HG03066 (cell line): ENCODE data around the gene SMCR8.
"Not testable (repeated sequence)": the region's sequence is repeated elsewhere in the genome, so short reads cannot be mapped to it uniquely, and the experiment has no call there.

Source experiments
- ATAC-seq: cut with Tn5 transposase; IDR thresholded peaks from one replicate; pipeline ENCODE4 v1.9.1; 2021; ENCODE audit warnings: low read depth; ENCODE audit not compliant: unreplicated experiment

SMCR8 gene

DNA sequence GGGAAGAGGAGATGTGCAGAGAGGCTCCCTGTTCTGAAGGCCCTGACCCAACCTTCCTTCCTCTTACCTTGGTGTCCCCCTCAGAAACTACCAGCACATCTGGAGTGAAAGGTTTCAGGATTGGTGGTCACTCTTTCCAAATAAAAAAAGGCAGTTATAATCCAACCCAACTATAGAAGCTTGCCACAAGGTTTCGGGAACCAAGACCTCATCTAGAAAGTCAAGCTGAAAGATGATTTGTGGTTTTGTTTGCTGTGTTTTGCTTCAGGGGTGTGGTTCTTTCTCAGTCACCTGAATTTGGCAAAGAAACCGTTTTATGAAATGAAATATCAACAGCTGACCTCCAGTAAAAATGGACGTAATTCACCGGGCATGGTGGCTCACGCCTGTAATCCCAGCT, 28.9 kb downstream of the SMCR8 start:
- no peak for ATAC-seq

DNA sequence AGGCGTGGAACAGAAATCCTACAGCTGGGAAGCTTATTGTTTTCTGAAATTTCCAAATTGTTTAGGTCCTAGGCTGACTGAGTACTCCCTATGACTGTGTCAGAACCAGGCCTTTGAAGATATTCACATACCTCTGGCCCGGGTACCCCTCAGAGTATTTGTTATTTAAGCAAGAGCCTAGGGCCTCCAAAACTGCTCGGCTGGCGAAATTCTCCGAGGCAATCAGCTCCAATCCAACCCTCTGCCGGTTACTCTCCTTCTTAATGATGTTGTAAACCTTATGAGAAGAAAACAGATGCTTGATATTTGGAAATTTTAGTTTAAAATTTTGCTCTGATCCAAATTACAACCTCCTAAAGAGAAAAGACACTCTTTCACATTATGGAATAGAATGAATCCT, 38.4 kb downstream of the SMCR8 start:
- ATAC-seq = no peak

DNA sequence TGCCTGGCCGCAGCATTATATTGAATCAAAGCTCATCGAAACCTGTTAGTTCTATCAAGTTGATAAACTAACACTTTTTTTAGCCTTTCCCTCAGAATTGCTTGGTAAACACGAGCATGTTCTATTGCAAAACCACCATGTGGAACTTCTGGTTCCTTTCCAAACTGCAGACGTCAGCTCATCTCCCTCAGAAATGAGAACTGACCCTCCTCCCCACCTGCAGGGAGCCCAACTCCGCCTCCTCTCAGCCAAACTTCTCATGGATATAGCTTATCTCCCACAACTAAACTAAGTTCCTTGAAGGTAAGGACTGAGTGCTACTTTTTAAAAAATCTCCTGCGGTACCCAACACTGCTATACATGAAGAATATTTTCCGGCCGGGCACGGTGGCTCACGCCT, 41.5 kb downstream of the SMCR8 start:
- ATAC-seq = no peak

DNA sequence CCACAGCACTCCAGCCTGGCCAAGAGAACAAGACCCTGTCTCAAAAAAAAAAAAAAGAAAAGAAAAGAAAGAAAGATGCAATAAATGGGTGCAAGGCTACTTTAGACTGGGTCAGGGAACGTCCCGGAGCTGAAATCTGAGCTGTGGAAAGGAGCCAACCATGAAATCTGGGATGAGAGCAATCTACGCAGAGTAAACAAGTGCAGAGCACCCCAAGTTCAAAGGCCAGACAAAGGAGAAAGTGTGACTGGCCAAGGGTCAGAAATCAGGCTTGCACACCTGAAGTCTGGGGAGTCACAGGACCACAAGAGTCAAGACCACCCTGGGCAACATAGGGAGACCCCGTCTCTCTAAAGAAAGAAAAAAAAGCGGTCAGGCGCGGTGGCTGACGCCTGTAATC, 45.4 kb downstream of the SMCR8 start:
- no peak for ATAC-seq

DNA sequence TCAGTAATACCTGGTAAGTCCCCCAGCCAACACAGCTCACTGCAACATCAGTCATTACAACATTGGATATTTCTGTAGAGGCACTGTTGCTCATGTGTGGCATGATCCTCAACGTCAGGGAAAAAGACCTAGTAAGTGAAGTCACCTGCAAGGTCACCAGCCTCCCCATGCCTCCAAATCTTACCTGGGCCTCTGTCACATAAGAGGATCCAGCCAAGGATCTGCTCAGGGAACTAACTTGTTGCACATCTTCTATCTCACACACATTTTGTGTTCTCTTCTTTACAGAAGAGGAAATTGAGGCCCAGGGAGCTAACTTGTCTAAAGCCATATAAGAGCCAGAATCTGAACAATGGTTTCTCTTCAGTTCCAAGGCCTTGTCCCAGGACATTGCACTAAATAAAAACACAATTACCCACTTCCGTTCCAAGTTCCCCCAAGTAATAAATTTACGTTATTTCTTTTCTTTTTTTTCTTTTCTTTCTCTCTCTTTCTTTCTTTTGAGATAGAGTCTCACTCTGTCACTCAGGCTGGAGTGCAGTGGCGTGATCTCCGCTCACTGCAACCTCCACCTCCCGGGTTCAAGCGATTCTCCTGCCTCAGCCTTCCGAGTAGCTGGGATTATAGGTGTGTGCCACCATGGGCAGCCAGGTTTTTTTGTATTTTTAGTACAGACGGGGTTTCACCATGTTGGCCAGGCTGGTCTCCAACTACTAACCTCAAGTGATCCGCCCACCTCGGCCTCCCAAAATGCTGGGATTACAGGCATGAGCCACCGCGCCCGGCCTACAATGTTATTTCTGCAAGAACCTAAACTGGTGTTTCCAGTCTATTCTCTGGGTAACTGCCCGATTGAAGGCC, 47.0 kb downstream of the SMCR8 start:
- no peak for ATAC-seq

DNA sequence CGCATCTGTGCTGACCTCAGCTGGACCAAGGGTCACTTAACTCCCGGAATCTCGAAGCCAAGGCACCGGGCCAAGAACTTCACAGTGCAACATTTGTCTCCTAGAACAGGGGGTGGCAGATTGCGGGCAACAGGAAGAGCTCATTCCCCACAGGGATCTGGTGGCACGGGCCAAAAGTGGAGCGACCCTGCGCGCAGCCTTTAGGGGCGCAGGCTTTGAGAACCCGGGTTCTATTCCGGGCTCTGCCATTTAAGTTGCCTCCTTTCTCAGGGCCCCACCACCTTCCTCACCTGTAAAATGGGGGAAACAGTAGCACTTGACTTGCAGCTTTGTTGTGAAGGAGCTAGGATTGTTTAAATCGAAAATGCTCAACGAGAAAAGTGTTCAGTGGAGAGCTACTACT, 47.6 kb downstream of the SMCR8 start:
- ATAC-seq = no peak

DNA sequence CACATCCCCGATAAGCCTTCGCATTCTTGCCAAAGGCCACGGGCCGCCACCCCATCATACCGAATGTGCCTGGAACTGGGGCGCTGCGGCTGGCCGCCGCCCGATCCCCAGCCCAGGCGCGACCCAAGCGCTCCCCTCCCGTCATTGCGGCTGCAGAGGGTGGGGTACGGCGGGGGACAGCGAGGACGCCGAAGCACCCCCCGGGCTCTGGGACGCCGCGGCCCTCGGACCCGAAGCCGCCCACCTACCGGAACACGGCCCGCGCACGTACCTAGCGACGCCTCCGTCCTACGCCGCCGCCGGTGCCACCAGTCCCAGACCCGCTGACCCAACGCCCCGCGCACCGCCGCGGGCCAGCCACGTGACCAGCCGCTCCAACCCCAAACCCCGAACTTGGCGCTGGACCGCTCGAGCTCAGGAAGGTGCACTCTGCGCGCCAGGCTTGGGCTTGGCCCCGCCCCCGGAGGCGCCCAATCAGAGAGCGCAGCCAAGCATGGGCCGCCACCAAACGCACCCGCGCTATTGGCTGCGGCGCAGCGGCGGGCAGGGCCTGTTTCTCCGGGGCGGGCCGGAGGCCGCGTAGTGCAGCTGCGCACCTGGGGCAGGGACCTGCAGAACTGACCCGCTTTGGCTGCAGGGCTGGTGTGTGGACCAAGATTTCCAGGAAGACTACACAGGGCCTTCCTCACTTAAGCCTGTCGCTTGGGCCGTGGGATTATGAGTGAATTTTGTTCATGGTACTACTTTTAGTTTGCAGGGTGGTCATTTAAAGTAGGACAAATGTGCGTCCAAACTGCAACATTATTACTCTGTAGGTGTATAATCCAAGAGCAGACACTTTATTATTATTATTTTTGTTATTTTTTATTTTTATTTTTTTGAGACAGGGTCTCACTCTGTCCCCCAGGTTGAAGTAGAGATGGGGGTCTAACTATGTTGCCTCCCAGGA, 48.3 kb downstream of the SMCR8 start, which contains the start of gene SHMT1:
Gene SHMT1, minus strand, starts transcription at position 450 of the 949 bp plus-strand sequence. CDS start 7,569 bp downstream, outside the sequence.
- peak; percentile 93 for ATAC-seq

DNA sequence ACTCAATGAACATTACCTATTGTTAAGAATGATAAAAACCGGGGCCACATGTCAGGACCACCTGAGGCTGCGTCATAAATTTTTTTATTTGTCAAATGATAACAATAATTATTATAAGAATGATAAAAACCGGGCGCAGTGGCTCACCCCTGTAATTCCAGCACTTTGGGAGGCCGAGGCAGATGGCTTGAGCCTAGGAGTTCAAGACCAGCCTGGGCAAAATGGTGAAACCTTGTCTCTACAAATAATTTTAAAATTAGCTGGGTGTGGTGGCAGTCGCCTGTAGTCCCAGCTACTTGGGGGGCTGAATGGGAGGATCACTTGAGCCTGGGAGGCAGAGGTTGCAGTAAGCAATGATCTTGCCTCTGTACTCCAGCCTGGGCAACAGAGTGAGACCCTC, 49.1 kb downstream of the SMCR8 start:
- no peak for ATAC-seq

DNA sequence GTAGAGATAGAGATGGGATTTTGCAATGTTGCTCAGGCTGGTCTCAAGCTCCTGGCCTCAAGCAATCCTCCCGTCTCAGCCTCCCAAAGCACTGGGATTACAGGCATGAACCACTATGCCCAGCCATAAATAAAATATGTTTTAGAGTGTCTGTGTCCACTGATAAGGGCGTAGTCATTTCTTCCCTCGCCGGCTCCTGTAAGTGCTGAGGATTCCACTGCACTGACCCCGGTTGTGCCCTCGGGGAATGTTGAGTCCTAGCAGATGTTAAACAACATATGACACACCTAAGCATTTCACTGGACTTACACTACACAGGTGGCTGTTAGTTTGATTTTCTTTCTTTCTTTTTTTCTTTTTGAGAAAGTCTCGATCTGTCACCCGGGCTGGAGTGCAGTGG, 53.9 kb downstream of the SMCR8 start:
- ATAC-seq = no peak

DNA sequence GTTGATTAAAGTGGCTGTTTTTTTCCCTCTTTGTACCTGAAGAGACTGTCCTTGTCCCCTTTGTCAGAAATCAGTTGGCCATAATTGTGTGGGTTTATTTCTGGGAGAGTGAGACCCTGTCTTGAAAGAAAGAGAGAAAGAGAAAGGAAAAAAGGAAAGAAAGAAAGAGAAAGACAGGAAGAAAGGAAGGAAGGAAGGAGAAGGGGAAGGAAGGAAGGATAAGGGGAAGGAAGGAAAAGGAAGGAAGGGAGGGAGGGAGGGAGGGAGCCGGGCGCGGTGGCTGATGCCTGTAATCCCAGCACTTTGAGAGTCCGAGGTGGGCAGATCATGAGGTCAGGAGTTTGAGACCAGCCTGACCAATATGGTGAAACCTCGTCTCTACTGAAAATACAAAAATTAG, 55.7 kb downstream of the SMCR8 start:
- no peak for ATAC-seq

DNA sequence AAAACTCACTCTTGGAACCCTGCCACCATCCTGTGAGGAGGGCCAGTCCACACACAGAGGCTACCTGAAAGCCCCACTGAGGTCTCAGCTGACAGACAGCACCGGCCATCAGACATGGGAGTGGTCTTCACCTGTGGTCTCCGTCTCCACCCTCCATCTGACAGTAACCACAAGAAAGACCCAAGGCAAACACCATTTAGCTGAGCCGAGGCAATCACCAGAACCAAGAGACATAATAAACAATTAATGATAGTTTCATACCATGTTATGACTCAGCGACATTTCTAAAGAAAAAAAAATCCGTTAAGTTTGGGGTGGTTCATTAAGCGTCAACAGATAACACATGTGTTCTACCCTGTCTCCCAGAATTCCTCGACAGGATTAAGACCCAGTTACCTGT, 56.4 kb downstream of the SMCR8 start:
- no peak for ATAC-seq

DNA sequence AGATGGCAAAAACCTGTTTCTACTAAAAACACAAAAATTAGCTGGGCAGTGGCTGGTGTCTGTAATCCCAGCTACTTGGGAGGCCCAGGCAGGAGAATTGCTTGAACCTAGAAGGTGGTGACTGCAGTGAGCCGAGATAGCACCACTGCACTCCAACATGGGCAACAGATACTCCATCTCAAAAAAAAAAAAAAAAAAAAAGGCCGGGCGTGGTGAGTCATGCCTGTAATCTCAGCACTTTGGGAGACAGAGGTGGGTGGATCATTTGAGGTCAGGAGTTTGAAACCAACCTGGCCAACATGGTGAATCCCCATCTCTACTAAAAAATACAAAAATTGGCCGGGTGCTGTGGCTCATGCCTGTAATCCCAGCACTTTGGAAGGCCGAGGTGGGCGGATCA, 58.1 kb downstream of the SMCR8 start:
- ATAC-seq = not testable (repeated sequence)

DNA sequence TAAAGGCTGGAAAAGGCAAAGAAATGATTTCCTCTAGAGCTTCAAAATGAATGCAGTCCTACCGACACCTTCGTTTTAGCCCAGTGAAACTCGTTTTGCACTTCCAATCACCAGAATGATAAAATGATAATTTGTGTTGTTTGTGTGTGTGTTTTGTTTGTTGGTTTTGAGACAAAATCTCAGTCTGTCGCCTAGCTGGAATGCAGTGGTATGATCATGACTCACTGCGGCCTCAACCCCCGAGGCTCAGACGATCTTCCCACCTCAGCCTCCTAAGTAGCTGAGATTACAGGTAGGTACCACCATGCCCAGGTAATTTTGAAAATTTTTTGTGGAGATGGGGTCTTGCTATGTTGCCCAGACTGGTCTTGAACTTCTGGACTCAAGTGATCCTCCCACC, 59.1 kb downstream of the SMCR8 start:
- ATAC-seq = no peak
